ENCODE measurements around the gene ROCK2.
"Not testable (repeated sequence)": the region's sequence is repeated elsewhere in the genome, so short reads cannot be mapped to it uniquely, and the experiment has no call there.

Gene ROCK2

DNA sequence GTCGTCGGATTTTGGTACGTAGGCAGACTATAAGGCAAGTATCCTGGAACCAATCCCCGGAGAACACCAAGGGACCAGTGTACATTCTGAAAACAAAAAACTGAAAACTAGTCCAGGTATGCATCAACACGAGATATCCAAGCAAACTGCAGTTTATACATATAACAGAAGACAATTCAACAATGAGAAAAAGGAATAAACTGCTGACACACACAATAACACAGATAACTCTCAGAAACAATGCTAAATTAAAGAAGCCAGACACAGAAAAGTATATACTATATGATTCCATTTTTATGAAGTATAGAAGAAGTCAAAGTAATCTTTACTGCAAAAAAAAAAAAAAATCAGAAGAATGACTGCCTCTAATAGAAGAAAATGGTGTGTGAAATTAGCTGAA lies 5.9 kb downstream of the ROCK2 start:
- DNase-seq, result no peak

DNA sequence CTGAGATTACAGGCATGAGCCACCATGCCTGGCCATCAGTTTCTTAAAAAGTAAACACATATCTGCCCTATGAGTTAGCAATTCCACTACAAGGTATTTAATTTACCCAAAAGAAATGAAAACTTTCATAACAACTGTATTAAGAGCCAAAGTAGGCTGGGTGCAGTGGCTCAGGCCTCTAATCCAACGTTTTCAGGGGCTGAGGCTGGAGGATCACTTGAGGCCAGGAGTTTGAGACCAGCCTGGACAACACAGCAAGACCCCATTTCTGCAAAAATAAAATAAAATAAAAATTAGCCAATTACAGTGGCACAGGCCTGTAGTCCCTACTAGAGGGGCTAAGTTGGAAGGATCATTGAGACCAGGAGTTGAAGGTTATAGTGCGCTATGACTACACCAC lies 6.5 kb downstream of the ROCK2 start:
- DNase-seq, result no peak

DNA sequence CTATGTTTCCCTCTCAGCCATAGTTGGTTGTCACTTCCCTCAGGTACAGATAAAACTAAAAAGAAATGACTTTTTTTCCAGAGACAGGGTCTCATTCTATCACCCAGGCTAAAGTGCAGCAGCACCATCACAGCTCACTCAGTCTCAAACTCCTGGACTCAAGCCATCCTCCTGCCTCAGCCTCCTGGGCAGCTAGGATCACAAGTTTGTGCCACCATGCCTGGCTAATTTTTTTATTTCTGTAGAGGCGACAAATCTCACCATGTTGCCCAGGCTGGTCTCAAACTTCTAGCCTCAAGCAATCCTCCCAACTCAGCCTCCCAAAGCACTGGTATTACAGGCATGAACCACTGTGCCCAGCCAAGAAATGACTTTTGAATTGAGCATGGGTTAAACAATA lies 8.2 kb downstream of the ROCK2 start:
- no peak for DNase-seq

DNA sequence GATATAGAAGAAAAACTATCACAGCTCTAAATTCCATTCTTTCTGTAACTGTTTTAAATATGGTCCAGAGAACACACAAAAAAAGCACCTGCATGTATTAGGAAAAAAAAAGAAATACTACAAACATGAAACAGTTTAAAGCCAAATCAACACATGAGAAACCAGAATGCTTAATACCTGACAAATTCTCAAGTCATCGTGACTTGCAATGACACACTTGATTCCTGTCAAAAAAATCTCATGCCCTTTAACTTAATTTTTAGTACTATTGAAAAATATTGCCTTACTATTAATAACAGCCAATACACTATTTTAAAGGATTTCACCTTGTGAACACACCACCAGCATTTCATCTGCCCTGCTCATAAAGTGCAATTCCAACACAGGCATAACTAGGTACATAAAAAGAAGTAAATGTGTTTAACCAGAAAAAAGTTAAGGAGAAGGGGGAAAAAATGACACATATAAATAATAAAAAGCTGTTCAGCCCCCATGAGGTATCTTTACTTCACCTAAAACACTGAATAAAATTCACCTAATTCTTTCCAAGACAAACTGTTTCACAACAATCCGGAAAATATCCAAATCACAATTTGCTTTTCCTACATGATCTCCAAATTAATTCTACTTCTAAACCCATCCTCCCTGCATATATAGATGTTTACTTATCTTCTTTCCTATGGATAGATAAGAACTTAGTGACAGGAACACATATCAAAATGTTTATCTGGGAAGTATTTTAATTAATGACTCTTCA lies 10.8 kb downstream of the ROCK2 start:
- DNase-seq, result no peak

DNA sequence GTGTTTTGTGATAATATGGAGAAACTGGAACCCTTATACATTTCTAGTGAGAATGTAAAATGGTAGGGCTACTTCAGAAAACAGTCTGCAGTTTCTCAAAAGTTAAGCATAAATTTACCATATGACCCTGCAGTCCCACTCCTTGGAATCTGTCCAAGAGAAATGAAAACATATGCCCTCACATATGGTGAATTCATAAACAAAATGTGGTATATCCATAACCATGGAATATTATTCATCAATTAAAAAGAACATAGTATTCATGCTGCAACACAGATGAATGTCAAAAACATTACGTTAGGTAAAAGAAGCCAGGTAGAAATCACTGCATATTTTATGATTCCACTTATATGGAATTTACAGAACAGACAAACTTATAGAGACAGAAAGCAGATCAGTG lies 11.8 kb downstream of the ROCK2 start:
- DNase-seq, result no peak

DNA sequence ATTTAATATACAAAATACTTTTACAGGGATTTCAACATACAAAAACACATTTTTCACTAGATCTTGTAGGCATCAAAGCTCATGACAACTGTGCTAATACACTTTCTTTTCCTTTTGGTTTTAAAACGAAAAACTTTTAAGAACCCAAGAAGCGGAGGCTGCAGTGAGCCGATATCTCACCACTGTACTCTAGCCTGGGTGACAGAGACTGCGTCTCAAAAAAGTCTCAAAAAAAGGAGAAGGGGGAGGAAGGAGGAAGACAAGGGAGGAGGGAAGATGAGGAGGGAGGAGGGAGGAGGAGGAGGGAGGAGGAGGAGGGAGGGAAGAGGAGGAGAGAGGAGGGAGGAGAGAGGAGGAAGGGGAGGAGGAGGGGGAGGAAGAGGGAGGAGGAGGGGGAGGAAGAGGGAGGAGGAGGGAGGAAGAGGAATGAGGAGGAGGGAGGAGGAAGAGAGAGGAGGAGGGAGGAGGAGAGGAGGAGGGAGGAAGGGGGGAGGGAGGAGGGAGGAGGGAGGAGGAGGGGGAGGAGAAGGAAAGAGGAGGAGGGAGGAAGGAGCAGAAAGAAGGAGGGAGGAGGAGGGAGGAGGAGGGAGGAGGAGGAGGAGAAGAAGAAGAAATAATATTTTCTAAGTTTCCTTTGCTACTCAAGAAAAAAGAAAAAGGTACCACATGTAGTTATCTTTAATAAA lies 13.8 kb downstream of the ROCK2 start:
- DNase-seq, result no peak

DNA sequence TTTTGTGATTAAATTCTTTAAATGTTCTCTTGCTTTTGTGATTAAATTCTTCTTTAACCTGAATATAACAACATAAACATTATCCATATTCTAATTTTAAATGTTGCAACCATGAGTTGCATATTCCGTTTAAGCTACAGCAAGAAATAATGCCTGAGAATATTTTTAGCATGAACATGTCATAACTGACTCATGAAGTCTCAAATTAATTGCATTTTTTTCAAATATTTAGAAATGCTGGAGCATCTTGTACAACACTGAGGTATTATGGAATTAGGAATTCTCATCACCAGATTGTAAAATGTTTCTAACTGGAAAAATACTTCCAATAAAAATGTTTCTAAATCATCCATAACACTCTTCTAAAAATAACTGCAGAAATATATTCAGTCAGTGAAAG lies 14.7 kb downstream of the ROCK2 start:
- DNase-seq, result no peak

DNA sequence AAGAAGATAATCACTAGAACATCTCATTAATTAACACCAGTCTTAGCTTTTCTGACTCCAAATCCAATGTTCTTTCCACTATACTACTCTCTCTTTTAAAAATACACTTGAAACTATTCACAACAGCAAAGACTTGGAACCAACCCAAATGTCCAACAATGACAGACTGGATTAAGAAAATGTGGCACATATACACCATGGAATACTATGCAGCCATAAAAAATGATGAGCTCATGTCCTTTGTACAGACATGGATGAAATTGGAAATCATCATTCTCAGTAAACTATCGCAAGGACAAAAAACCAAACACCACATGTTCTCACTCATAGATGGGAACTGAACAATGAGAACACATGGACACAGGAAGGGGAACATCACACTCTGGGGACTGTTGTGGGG lies 15.9 kb downstream of the ROCK2 start:
- not testable (repeated sequence) for DNase-seq

DNA sequence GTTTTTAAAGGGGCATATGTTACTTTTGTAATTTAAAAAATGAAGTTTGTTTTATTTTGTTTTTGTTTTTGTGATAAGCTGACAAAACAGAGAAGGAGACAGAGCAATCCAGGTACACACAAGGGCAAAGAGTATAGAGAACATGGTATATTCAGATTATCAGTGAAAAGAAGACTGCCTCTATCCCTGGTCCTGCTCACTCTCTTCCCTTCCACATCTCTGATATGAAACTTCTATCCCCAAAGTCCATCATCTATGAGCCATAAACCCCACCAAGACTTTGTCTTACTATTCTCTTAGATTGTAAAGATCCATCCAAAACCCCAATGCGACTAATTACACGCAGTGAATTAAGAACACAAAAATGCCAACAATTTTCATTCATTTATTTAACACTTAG lies 16.6 kb downstream of the ROCK2 start:
- DNase-seq, result no peak

DNA sequence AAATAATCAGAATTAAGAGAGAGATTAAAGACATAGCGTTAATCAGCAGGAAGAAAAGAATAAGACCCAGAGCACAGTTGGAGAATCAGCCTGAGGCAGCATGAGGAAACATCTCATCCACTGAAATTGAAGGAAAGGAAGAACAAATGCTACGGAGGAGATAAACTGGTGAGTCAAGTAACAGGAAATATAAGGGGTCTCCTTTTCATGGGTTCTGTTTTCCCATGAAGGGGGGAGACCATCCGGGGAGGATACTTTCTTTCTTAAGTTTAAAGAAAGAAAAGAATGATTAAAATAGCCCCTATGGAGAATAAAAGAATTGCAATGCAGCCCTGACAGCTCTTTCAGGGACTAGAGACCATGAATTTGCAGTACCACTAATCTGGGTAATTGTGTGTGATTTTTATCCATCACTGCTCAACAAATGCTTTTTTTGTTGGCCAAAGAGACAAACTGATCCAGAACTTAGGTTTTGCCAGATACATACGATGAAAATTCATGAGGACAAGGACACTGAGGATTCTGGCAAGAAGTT lies 17.7 kb downstream of the ROCK2 start:
- DNase-seq, result no peak

DNA sequence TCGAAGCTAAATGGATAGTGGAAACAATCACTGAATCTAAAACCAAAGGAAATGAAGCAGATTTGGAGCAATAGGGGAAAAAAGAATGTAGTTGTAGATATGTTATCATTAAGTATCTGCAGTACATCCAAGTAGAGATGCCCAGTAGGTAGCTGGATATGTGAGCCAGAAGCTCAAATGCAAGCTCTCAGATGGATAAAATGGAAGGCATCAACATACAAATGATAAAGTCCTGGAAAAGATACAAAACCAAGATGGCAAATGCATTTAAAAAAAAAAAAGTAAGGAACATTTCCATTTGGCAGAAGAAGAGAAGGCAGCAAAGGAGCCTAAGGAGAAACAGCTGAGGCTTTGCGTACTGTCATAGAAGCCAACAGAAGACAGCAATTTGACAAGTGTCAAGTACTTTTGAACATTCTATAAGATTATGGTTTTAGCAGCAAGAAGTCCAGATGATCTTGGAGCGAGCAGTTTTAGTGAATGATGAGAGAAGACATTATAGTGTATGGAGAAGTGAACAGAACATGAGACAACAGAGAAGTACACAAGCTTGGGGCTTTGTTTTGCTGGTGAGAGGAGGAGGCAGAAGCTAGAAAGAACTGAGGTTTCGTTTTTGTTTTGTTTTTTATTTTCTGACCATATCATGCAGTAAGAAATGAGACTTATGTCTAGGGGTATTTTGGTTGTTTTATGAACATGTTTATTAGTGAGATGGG lies 18.3 kb downstream of the ROCK2 start:
- no peak for DNase-seq

DNA sequence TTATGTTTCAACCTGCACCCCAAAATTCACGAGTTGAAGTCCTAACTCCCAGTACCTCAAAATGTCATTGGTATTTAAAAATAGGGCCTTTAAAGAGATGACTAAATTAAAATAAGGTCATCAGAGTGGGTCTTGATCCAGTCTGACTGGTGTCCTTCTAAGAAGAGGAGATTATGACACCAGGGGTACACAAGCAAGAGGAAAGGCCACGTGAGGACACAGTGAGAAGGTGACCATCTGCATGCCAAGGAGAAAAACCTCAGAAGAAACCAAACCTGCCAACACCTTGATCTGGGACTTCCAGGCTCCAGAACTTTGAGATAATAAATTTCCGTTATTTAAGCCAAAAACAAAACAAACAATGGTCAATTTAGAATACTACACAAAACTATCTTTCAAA lies 22.6 kb downstream of the ROCK2 start:
- DNase-seq, result no peak

DNA sequence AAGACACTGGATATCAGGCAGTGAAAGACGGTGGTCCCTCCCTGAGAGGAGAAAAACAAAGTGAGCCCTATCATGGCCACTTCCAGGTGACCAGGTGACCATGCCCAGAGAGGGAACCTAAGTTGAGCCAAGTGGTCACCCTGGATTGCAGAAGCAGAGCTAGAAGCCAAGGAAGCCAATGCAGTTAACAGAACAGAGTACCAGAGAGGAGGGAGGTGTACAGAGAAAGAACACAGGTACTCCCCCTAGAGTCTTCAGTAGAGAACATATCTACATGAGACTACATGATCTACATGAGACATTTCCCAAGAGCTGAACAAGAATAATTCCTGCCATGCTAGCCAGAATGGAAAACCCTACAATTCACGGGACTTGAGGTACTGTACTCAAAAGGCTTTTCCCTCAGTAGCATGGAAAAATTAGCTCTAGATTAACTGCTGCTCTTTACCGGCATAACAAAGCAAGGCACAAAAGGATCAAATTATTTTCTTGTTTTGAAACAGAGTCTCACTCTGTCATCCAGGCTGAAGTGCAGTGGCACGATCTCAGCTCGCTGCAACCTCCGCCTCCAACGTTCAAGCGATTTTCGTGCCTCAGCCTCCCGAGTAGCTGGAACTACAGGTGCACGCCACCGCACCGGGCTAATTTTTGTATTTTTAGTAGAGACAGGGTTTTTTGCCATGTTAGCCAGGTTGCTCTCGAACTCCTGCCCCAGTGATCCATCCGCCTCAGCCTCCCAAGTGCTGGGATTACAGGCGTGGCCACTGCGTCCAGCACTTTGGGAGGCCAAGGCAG lies 23.5 kb downstream of the ROCK2 start:
- DNase-seq, result no peak

DNA sequence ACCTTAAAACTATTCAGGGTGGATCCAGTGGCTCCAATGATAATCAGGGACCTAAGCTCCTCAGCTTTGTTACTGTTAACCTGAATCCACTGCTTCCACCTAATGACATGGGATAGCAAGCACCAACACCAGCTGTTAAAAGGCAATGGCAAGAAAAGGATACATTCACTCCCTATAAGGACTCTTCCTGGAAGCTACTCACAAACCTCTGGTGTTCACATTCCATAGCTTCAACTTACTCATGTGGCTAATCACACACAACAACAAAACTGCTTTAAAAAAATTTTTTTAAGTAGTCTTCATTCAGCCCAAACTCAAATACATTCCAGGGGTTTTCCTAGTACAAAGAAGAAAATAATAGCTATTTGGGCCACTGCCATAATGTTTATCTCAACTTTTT lies 24.5 kb downstream of the ROCK2 start:
- no peak for DNase-seq

DNA sequence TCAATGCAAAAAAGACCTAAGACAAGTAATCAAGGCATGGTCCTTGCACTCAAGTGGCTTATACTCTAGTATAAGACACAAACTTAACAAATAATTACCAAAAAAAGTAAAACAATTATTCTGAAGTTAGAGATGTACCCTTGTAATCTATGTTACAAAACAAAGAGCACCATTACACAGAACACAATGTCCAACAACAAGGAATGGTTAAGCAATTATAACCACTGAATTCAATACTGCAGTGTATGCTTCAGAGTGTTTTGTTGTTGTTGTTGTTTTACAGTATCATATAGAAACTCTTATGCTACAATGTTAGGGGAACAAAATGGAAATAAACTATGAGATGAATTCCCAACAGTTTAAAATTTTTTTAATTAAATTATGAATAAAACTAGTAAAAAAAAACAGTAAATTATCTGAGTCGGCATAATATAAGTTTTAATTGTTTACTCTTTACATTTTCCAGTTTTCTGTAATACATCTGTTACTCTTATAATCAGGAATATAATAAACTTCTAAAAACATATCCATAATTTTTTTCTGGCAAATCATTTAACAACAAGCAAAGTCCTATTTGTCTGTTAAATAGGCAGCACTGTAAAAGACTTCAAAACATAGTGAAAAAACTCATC lies 29.2 kb downstream of the ROCK2 start:
- DNase-seq, result no peak

DNA sequence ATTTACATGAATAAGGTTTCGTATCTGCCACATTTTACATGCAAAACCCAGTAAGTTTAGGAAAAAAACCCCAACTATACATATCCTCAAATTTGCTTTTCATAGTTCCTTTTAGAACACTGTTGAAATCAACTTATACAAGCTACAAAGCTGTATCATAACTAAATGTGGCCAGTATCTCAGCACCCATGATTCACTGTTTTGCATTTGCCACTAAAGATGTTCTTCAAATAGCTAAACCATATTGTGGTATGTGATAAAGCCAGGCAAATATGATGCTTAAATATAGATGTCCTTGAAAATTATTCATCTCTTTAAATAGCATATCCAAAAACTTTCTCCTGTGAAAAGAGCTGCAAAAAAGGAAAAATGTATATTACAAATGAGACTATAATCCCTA lies 29.9 kb downstream of the ROCK2 start:
- DNase-seq, result no peak

DNA sequence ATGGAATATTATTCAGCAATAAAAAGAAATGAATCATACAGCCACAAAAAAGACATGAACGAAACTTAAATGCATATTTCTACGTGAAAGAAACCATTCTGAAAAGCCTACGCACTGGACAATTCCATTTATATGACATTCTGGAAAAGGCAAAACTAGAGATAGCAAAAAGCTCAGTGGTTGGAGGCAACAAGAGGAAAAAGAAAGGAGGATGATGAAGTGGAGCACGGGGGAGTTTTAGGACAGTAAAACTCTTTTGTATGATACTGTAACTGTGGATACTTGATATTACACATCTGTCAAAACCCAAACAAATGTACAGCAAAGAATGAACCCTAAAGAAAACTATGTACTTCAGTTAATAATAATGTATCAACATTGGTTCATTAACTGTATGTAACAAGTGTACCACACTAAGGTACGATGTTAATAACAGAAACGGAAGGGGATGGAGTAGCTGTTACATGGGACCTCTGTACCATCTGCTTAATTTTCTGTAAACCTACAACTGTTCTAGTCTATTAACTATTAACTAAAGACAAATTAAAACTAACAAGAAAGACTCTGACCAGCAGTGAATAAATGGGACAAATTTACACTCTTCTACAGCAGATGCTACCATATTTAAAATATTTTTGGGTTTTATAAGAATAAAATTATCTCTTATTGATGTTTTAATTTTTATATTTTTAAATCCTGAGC lies 31.5 kb downstream of the ROCK2 start:
- no peak for DNase-seq

DNA sequence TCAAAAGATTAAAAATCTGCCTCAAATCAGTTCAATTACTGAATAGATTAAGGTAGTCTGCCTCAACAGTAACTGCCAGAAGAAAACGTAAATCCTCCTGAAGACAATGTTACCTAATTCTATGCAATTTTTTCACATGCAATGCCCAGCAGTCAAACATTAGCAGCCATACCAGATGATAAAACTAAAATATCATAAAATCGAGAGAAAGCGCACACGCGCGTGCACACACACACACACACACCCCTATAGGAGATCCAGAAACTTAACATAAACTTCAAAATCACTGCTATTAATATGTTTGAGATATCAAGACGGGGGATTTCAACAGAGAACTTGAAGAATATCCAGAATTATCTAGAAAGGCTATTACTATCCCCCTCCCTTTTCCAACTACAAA lies 32.9 kb downstream of the ROCK2 start:
- no peak for DNase-seq

DNA sequence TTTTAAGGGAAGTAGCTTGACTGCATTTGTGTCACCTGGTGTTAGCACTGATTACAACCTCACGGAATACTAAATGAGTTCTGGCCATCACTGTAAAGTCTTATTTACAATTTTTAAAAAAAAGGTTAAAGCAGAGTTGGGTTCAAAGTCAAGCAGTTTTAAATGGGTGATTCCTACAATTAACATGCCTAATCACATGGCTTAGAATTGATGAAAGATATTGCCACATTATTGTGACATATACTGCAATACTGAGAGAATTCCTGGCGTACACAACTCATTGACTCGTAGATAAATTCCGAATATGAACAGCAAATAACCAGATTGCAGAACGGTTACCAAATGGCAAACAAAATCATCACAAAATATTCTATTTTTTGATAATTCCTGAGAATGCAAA lies 34.2 kb downstream of the ROCK2 start:
- DNase-seq, result no peak

DNA sequence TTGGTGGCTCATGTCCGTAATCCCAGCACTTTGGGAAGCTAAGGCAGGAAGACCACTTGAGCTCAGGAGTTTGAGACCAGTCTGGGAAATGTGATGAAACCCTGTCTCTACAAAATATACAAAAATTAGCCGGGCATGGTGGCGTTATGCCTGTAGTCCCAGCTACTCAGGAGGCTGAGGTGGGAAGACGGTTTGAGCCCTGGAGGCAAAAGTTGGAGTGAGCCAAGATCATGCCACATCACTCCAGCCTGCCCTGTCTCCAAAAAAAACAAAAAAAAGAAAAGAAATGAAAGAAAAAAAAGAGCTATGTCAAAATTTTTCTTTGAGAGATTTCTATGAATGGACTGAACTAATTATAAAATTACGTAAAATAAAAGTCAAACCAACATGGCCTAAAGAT lies 34.7 kb downstream of the ROCK2 start:
- no peak for DNase-seq

DNA sequence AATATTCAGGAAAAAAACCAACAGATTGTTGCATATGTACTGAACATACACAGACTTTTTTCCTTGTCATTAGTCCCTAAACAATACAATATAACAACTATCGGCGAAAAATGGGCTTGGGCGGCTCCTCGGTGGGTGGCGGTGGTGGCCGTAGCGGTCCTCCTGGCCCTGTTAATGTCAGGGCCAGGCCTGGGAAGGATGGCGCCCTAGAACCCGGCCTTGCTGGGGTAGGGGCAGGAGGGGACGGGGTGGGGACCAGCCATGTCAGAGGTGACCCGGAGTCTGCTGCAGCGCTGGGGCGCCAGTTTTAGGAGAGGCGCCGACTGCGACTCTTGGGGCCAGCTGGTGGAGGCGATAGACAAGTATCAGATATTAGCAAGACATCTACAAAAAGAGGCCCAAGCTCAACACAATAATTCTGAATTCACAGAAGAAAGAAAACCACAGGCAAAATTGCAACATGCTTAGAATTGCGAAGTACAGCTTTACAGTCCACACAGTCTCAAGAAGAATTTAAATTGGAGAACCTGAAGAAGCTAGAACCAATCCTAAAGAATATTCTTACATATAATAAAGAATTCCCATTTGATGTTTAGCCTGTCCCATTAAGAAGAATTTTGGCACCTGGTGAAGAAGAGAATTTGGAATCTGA lies 36.5 kb downstream of the ROCK2 start:
- no peak for DNase-seq

Measured in NCI-H748 treated with DMSO at 0.1 percent for 48 hours (cell line).